ENCODE measurements around the gene PCDHGC3. TPM values are rescaled to one million over a fixed set of nuclear protein-coding genes. Genes with fewer than 3 reads are reported as not detected.

PCDHGC3 gene
- 6.1 to 7.2 TPM (median 6.6 TPM) in 5 replicates for total RNA-seq (2022; extraction: Qiagen RNA extraction)

GRCh38 chr5:141475625-141476131 is at the start of gene PCDHGC3:
Gene PCDHGC3 (plus strand): TSS chr5:141475966. CDS start chr5:141476117, 151 bp downstream.

GRCh38 chr5:141430332-141431113 is 45.2 kb upstream of the PCDHGC3 start, which contains the start of gene PCDHGA12:
Gene PCDHGA12 (plus strand): TSS chr5:141430507. CDS start chr5:141430760, 253 bp downstream.

GRCh38 chr5:141484641-141485311 is 9.0 kb downstream of the PCDHGC3 start, which contains the start of gene PCDHGC4:
Gene PCDHGC4 (plus strand): TSS chr5:141485030. CDS start chr5:141485174, 144 bp downstream.

GRCh38 chr5:141488591-141489561 is 13.1 kb downstream of the PCDHGC3 start, which contains the start of gene PCDHGC5:
Gene PCDHGC5 (plus strand): TSS chr5:141489081. CDS start chr5:141489241, 160 bp downstream.

Other genes with a start within 250 kb of the PCDHGC3 start
- gene PCDHB15, start 230.6 kb upstream of the PCDHGC3 start, total RNA-seq (2022; extraction: Qiagen RNA extraction) = 0.05 to 0.16 TPM (median 0.05 TPM) in 5 replicates
- gene SLC25A2, start 171.9 kb upstream of the PCDHGC3 start, total RNA-seq (2022; extraction: Qiagen RNA extraction) = not detected in 5 replicates
- 61.8 to 74.9 TPM (median 70.3 TPM) in 5 replicates for gene TAF7, start 155.2 kb upstream of the PCDHGC3 start, total RNA-seq (2022; extraction: Qiagen RNA extraction)
- 0.22 to 0.32 TPM (median 0.26 TPM) in 5 replicates for gene PCDHGA1, start 145.5 kb upstream of the PCDHGC3 start, total RNA-seq (2022; extraction: Qiagen RNA extraction)
- 0.46 to 0.83 TPM (median 0.69 TPM) in 5 replicates for gene PCDHGA2, start 137.2 kb upstream of the PCDHGC3 start, total RNA-seq (2022; extraction: Qiagen RNA extraction)
- 0.02 to 0.05 TPM (median 0.03 TPM) in 4 of 5 replicates, not detected in the other for gene PCDHGA3, start 132.1 kb upstream of the PCDHGC3 start, total RNA-seq (2022; extraction: Qiagen RNA extraction)
- gene PCDHGB1, start 125.9 kb upstream of the PCDHGC3 start, total RNA-seq (2022; extraction: Qiagen RNA extraction) = 1.5 to 2.2 TPM (median 1.8 TPM) in 5 replicates
- 0.08 to 0.21 TPM (median 0.14 TPM) in 5 replicates for gene PCDHGA4, start 120.9 kb upstream of the PCDHGC3 start, total RNA-seq (2022; extraction: Qiagen RNA extraction)
- gene PCDHGB2, start 116.0 kb upstream of the PCDHGC3 start, total RNA-seq (2022; extraction: Qiagen RNA extraction) = 0.05 to 0.16 TPM (median 0.11 TPM) in 5 replicates
- gene PCDHGA5, start 111.8 kb upstream of the PCDHGC3 start, total RNA-seq (2022; extraction: Qiagen RNA extraction) = 0.09 to 0.21 TPM (median 0.15 TPM) in 5 replicates
- gene PCDHGB3, start 105.7 kb upstream of the PCDHGC3 start, total RNA-seq (2022; extraction: Qiagen RNA extraction) = 0.09 to 0.43 TPM (median 0.21 TPM) in 5 replicates
- gene PCDHGA6, start 102.1 kb upstream of the PCDHGC3 start, total RNA-seq (2022; extraction: Qiagen RNA extraction) = 0.12 to 0.32 TPM (median 0.29 TPM) in 5 replicates
- gene PCDHGA7, start 93.2 kb upstream of the PCDHGC3 start, total RNA-seq (2022; extraction: Qiagen RNA extraction) = 0.73 to 1.1 TPM (median 0.95 TPM) in 5 replicates
- 0.50 to 1.2 TPM (median 0.97 TPM) in 5 replicates for gene PCDHGB4, start 88.3 kb upstream of the PCDHGC3 start, total RNA-seq (2022; extraction: Qiagen RNA extraction)
- gene PCDHGA8, start 83.3 kb upstream of the PCDHGC3 start, total RNA-seq (2022; extraction: Qiagen RNA extraction) = 0.03 to 0.05 TPM (median 0.04 TPM) in 3 of 5 replicates, not detected in the others
- 2.0 to 2.7 TPM (median 2.5 TPM) in 5 replicates for gene PCDHGB5, start 78.0 kb upstream of the PCDHGC3 start, total RNA-seq (2022; extraction: Qiagen RNA extraction)
- gene PCDHGA9, start 73.2 kb upstream of the PCDHGC3 start, total RNA-seq (2022; extraction: Qiagen RNA extraction) = 0.04 to 0.07 TPM (median 0.05 TPM) in 4 of 5 replicates, not detected in the other
- 0.08 to 0.15 TPM (median 0.13 TPM) in 5 replicates for gene PCDHGB6, start 67.9 kb upstream of the PCDHGC3 start, total RNA-seq (2022; extraction: Qiagen RNA extraction)
- 0.02 TPM in 2 of 5 replicates, not detected in the others for gene PCDHGA10, start 63.0 kb upstream of the PCDHGC3 start, total RNA-seq (2022; extraction: Qiagen RNA extraction)
- gene PCDHGB7, start 58.3 kb upstream of the PCDHGC3 start, total RNA-seq (2022; extraction: Qiagen RNA extraction) = 0.02 to 0.11 TPM (median 0.07 TPM) in 5 replicates
- gene PCDHGA11, start 54.9 kb upstream of the PCDHGC3 start, total RNA-seq (2022; extraction: Qiagen RNA extraction) = 0.02 to 0.03 TPM in 2 of 5 replicates, not detected in the others
- gene PCDHGA12, start 45.5 kb upstream of the PCDHGC3 start, total RNA-seq (2022; extraction: Qiagen RNA extraction) = not detected in 5 replicates
- not detected in 5 replicates for gene PCDHGC4, start 9.1 kb downstream of the PCDHGC3 start, total RNA-seq (2022; extraction: Qiagen RNA extraction)
- gene PCDHGC5, start 13.1 kb downstream of the PCDHGC3 start, total RNA-seq (2022; extraction: Qiagen RNA extraction) = 0.03 TPM in 1 of 5 replicates, not detected in the others
- 92.7 to 102 TPM (median 96.0 TPM) in 5 replicates for gene DIAPH1, start 143.0 kb downstream of the PCDHGC3 start, total RNA-seq (2022; extraction: Qiagen RNA extraction)
- gene HDAC3, start 160.9 kb downstream of the PCDHGC3 start, total RNA-seq (2022; extraction: Qiagen RNA extraction) = 46.9 to 49.8 TPM (median 48.3 TPM) in 5 replicates
- 3.0 to 4.2 TPM (median 3.8 TPM) in 5 replicates for gene RELL2, start 161.0 kb downstream of the PCDHGC3 start, total RNA-seq (2022; extraction: Qiagen RNA extraction)
- 7.8 to 12.5 TPM (median 10.5 TPM) in 5 replicates for gene FCHSD1, start 175.5 kb downstream of the PCDHGC3 start, total RNA-seq (2022; extraction: Qiagen RNA extraction)
- gene ARAP3, start 206.3 kb downstream of the PCDHGC3 start, total RNA-seq (2022; extraction: Qiagen RNA extraction) = 2.6 to 4.9 TPM (median 4.5 TPM) in 5 replicates

All from A549 treated with dexamethasone at 1 μM for 4 hours (cell line).